ENCODE results near the gene ASTN1.
A peak's percentile ranks its signal among the peaks of the same experiment; 100 is the strongest.

ASTN1 gene

DNA sequence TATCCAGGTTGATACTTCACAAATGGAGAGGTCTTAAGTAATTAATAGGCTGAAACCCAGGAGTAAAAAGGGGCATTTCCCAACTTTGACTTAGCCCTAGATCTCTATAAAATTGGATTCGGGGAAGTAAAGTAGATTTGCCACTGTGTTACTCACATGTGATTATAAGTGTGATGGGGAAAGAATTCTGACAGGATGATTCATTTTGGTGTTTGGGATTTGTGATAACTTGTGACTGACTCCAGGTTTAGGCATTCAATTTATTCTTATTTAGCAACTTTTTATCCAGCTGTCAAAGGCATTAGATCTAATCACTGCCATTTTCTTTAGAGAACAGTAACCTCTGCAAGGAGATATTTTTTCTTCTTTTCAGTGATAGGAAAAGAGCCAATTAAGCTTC, 175.5 kb downstream of the ASTN1 start:
- no peak for DNase-seq

DNA sequence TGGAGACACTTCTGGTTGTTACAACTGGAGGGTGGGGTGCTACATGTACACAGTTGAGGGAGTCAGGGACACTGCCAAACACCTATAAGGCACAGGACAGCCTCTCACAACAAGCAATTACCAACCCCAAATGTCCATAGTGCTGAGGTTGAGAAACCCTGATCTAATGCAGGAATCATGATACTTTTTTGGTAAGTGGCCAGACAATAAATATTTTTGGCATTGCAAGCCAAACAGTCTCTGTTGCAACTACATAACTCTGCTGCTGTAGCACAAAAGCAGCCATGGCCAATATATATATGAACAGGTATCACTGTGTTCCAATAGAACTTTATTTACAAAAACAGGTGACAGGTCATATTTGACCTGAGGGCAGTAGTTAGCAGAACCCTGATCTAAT, 177.5 kb downstream of the ASTN1 start:
- DNase-seq: no peak

DNA sequence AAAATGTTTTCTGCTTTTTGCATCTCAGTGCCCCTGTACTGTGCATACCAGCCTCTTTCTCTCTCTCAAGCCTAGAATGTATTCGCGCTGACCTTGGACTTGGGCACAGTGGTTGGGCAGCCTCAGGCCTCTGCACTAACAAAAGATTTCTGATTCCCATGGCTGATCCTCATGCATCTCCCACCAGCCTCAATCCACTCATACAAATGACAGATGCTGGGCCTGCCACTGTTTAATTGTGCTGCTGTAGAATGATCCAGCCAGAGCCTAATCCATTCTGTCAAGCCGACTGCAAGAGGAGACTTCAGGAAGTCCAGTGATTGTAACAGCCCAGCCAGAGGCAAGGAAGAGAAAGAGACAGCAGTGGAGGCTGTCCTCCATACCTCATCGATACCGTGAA, 180.8 kb downstream of the ASTN1 start:
- DNase-seq: no peak

DNA sequence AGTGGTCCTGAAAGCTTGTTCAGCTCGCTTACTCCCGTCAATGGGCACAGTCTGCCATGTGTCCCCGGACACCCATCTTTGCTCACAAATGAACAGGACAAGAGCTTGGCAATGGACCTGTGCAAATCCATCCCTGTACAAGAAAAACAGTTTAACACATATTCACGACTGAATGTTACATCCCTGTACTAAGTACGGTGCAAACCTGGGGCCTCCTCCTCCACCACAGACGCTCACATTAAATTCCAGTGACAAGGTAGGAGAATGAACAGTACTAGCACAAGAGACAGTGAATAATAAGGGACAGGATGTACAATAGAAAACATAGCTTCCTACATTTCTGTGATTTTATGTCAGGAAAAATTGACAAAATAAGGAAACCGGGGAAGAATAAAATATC, 187.7 kb downstream of the ASTN1 start:
- no peak for DNase-seq

DNA sequence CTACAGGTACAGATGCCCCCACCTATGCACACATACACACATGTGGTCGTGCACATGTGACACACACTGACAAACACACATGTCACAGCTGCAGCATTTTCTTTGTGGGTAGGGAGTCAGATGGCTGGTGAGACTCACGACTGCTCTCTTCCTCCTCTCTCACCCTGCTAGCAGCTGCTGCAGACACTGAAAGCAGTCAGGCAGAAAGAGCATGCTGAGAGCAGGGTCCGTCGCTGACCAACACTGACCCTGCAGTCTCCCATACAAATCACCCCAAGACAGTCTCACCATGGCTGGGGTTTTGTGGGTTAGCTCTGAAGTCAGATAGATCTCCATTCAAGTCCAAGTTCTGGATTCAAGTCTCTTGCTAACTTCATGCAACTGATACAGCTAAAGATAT, 188.3 kb downstream of the ASTN1 start:
- no peak for DNase-seq

DNA sequence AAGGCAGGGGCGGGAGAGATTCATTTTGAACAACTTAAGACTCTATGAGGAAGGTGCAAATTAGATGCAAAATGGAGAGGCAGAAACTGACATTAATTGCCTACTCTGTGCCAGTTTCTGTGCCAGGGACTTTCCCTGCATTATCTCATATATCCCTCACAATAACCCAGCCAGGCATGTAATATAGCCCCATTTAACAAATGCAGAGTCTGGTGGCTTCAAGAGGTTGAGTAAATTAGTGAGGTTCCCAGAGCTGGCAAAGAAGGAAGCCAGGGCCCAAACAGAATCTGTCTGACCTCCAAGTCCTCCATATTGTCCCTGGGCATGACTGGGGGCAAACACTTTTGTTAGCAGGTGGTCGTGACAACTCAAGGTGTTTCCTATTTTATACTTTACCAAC, 199.8 kb downstream of the ASTN1 start:
- no peak for DNase-seq

DNA sequence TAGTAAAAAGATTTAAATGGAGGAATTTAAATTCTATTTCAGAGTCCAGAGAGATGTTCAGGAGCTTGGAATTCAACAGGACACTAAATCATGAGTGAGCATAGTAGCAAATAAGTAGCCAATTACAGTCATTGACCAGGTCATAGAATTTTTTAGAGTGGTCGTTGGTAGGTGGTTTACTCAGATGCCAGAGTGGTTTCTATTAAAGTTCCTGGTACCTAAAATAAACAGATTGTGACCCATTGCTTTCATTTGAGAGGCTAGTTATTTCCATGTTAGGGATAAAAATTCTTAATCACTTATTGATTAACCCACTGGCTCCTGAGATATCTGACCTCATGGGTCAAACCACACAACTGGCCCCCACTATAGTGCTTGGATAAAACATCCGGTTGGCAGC, 201.3 kb downstream of the ASTN1 start:
- DNase-seq: no peak

DNA sequence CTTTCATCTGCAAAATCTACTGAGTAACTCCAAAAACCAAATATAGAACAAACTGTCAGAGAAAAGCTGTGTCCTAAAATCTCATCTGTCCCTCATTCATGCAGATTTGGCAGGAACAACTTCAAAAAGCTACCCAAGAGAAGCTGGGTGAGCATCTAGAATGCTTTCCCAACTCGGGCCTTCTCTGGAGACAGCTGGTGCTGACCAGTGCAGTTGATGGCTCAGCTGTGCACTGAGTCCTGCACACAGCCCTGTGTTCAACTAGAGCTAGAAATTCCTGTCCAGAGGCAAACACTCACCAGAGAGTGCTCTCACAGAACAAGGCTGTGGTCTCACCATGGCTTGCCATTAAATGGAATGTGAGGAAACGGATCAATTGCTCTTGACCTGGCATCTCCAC, 202.8 kb downstream of the ASTN1 start:
- DNase-seq: no peak

DNA sequence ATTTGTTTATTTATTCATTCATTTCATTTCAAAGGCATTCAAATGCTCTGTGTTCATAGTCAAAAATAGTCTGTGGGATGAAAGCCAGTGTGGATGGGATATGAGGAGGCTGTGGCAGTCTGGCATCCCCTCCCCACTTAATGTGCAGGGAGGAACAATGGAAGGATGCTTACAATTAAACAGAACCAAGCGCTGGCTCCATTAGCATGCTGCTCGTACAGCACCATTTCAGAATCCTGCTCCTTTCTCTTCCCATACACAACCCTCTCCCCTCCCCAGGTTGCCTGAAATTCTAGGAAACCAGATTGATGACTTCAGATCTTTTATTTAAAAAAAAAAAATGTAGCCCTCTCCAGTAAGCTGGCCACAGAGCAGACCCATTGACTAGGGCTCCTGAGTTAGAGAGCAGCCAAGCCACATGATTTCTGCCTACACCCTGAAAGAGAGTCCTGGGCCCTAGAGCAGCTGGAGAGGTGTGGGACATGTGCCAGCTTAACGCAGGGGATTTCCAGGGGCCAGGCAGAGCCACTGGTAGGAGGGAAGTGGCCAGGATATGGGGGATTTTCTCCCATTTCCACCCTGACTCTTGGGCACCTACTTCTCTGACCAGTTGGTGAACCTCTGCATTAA, 205.2 kb downstream of the ASTN1 start:
- DNase-seq: peak in 2 of 14 donors; percentile 13 to 16

DNA sequence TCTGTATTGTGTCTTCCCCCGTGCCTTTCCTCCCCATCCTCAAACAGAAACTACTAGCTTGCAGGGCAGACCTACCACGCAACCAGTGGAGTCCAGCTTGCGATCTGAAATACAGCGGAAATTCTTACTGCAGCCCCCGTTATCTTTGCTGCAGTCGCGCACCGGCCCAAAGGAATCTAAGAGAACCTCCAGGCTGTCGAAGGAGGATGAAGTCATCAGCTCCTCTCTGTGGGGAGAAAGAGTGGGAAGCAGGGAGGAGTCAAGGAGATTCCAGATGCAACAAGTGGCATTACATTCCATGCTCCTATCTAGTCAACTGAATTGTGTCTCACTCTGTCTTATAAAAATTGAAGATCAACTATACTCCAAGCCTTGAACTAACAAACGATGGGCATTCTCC, 206.9 kb downstream of the ASTN1 start:
- DNase-seq: no peak

DNA sequence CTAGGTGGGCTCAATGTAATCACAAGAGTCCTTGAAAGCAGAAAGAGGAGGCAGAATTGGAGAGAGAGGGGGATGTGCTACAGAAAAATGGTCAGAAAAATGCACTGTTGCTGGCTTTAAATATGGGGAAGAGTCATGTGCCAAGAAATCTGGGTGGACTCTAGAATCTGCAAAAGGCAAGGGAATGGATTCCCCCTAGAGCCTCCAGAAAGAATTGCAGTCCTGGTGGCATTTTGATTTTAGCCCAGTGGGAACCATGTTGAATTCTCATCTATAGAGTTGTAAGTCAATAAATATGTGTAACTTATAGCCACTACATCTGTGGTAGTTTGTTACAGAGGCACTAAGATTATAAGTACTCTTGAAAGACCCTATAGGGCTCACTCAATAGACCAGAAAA, 210.3 kb downstream of the ASTN1 start:
- DNase-seq: no peak

DNA sequence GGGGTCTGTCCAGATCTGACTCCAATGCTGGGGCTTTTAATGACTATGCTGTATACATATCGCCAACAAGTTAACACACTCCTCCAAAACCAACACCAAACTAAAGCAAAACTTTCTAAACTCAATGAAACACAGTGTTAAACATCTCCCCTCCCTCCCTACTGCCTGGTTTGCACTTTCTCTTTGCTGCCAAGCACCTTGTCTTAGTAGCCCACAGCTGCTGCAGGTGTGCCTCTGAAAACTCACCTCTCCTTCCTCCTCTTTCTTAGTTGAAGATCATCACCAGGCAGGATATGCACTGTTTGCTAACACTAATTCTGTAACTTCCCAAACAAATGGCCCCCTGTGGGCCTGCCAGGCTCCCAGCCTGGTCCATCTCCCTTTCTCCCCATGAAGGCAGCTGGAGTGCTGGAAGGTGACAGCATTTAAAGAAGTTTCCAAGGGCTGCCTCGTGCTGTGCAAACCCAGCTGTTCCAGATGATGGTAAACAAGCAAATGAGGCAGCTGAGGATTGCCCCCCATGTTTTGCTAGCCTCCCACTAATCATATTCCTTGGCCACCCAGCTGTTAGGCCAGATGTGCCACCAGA, 213.7 kb downstream of the ASTN1 start:
- DNase-seq: no peak

DNA sequence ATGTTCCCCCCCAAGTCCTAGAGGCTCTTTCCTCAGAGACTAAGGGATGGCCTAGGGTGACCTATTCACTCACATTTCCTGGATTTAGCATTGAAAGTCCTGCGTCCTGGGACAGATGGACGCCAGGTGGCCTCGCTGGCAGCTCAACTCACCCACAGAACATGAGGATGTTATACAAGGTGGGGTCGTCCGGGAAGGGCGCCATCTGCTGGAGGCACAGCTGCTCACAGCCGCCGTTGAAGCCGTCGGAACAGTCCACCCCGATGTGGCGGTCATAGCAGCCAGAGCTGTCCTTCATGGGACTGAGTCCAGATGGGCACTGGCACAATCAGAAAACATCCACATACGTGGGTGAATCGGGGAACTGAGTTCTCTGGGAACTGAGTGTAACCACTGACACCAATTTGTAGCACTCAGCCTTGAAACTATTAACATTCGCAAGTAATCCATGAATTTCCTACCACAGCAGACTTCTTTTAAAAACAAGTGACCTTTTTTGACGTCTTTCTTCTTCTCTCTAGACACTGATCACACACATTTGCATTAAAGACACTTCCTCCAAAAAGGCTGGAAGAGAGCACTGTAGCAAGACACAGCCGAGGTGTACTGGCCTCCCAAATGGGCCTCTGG, 215.4 kb downstream of the ASTN1 start:
- peak in 3 of 14 donors; percentile 1 to 6 (median 5) for DNase-seq

DNA sequence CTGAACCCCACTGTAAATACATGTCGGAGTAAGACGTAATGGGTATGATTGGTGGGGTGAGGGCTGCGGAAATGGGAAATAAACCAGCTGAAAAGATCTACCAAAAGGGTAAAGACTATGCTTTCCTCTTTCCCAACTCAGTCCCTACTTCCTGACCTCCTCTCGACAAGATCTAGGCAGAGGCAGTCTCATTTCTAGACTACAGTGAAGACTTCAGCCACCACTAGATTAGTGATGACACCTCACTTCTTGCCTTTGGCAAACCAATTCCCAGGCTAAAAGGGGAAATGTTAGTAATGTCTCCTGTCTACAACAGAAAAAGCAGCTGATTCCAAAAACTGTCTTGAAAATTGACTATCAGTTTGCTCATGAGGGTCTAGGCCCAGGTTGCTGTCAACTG, 219.9 kb downstream of the ASTN1 start:
- no peak for DNase-seq

DNA sequence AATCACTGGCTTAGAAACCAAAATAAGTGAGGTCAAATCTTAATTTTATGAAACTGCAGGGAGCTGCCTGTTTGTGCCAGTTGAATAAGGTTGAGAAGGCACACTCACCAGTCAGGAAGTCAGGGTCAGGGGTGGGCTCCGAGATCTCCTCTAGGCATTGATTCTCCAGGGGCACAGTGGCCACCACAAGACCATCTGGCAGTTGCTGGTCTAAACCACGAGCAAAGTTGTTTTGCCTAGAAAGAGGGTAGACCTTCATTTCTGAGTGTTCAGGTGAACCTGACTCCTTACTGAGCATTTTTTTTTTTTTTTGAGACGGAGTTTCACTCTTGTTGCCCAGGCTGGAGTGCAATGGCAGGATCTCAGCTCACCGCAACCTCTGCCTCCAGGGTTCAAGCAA, 220.7 kb downstream of the ASTN1 start:
- no peak for DNase-seq

DNA sequence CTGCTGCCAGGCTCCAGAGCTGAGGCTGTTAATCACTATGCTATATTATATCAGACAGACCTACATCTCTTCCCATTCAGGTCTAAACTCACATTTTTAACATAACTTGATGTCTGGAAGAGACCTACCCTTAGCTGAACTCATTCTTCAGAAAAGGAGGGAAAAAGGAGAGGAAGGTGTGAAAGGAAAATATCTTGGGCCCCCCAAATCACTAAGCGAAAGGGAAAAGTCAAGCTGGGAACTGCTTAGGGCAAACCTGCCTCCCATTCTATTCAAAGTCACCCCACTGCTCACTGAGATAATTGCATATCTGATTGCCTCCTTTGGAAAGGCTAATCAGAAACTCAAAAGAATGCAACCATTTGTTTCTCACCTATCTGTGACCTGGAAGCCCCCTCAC, 222.2 kb downstream of the ASTN1 start:
- DNase-seq: no peak

DNA sequence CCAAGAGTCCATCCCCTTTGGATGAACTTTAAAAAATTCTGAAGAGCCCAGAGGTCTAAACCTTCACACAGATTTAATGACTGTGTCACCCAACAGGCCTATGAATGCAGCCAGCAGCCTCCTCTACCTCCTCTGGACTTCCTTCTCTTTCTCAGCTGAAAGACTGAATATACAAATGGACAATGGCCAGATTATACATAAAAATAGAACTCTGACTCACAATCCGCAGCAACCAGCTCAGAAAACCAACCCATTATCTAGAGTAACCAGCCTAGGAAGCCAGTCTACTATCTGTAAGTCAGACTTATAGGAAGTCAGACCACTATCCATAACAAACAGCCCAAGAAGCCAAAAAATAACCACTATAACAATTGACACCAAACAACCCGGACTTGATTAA, 224.5 kb downstream of the ASTN1 start:
- DNase-seq: no peak

DNA sequence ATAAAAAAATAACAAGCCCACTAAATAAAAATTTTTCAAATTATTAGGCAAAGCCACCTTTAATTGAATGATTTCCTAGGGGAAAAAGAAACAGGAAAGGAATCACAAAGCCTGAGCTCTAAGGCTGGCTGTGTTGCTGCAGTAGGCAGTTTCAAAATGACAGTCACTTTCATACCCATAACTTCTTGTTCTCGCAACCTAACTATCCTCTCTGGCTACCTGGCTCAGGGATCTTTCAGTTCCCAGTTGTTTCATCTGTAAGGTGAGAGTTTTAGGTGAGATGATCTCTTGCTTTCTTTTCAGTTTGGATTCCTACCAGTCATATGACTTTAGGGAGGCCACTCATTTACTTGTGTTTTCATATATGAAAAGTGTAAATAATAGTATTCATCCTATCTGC, 226.1 kb downstream of the ASTN1 start:
- DNase-seq: no peak

DNA sequence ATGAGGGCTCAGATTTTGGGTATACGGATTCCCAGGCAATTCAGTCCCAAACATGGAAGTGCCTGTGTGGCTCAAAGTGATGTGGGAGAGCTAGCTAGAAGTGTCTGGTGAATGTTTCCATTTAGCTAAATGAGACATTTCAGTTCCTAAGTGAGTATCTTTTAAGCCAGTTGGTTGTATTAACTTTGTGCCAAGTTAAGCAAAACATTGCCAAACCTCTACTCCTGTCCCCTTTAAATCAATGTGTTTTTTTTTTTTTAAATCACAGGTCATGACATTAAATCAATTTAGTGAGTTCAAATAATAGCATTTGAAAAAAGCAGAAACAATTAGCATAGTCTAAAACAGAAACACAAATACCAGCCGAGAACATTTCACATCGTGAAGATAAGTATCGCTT, 230.1 kb downstream of the ASTN1 start:
- no peak for DNase-seq

DNA sequence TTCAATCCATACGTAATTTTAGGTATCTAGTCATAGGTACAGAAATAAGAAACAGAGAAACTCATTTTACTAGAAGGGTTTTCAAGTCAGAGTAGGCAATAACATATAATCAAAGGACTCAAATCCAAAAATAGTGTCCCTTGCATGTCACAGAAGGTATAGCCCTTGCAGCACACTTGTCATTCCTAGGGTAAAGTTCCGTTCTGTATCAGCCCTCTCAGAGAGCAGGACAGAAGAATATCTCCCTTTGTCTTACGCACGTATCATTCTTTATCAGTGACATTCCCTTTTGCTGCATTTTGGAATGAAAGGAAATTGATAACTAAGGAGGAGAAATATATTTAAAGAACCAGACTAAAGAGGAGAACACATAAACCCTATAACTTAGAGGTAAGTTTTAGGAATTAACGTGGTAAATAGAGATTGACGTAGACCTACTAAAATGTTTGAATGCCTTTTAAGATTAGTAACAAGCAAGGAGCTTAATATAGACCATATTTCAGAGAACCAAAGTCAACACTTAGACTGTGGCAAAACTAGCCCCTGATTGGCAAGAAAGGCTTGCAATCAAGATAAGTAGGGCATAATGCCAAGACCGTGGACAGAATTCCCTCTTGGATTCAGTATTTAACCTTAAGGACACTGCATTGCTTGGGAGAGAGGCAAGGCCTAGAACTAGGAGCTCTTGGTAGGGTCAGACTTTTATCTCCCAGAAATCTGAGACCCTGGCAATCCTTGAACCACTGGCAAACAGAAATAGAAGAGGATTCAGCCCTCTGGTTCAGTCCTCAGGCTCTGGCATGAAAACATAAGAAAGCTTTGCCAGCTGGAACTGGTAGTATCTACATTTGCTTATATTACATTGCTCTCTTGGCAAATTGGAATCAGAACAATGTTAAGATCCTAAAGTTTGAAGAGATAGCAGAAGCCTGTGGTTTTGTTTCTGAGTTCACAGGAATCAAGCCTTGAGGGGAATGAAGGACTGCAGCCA, 232.1 kb downstream of the ASTN1 start:
- no peak for DNase-seq

DNA sequence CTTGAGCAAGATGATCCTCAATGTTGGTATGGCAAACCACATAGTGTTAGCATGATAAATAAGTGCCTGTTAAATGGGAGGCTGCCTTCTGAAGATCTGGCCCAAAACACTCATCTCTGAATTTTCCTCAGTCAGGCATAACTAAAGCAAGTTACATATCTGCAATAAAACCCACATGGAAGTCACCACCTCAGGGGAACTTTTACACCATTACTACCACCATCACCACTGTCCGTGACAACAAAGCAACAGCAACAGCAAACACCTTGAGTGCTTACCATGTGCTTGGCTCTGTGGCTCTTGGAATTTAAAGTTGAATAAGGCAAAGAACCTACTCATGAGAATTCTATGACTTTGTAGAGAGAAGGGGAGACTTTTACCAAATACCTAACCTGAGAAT, 233.0 kb downstream of the ASTN1 start:
- no peak for DNase-seq

DNA sequence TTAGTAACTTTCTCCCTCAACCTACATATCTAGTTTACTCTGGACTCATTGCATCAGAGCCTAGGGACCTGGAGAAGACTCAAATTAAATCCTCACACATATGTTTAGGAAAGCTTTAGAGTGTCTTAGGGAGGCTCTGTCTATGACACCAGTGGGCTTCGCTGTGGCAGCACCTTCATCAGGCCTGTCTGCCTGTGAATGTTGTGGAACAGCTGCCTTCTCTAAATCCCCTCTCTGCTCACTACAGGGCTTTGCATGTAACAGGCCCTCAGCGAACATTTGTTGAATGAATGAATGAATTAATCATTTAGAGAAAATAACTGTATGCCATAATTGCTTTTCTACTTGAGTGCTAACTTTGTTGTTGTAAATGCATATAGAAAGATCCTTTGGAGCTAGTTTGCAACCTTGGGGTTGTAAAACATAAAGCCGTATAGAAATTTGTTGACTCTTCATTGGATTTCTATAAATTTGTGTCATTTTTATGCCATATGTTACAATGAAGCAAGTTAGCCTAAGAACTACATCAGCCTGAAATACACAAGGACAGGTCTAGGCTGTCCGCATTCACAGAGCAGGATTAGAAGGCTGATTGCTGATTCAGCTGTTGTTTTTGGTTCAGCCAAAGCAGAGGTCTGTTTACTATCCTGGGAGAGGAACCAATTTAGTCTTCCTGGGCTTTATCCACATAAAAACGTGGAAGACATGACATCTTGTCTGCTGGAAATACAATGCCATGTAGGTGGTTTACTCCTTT, 238.0 kb downstream of the ASTN1 start:
- no peak for DNase-seq
